NCI-H526 treated with DMSO at 0.1 percent for 48 hours (cell line): ENCODE results near the gene IZUMO2.
"Not testable (repeated sequence)": the region's sequence is repeated elsewhere in the genome, so short reads cannot be mapped to it uniquely, and the experiment has no call there.

Source experiments
- DNase-seq: peaks from one replicate; lab custom pipeline; 2025; lab: John Stamatoyannopoulos, UW

Gene IZUMO2

GRCh38 chr19:50184196-50184595 lies 21.1 kb upstream of the IZUMO2 start:
- no peak for DNase-seq

GRCh38 chr19:50181121-50181520 lies 18.0 kb upstream of the IZUMO2 start:
- no peak for DNase-seq

DNA sequence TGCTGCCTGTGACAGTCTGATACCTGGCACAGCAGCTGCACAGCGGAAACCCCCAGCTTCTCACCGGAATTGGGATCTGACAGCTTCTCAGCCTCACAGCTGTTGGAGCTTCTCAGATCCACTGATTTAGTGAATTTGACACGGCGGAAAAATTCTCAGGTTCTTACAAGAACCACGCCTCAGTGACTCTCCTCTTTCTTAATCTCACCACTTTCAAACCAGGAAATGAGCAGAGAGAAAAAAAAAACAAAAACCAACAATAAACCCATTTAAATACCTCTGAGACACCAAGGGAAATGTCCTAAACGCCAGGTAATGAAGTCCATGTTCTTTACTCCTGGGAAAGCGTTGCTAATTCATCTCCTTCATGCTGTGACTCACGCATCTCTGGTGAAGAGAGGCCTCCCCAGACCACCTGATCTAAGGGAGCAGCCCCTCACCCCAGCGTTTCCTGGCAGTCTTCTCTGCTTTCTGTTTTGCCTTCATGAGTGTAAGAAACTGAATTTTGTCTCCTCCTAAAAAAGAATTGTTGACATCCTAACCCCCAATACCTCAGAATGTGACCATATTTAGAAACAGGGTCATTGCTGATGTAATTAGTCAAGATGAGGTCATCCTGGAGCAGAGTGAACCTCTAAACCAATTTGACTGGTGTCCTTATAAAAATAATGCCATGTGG lies 15.9 kb upstream of the IZUMO2 start:
- no peak for DNase-seq

DNA sequence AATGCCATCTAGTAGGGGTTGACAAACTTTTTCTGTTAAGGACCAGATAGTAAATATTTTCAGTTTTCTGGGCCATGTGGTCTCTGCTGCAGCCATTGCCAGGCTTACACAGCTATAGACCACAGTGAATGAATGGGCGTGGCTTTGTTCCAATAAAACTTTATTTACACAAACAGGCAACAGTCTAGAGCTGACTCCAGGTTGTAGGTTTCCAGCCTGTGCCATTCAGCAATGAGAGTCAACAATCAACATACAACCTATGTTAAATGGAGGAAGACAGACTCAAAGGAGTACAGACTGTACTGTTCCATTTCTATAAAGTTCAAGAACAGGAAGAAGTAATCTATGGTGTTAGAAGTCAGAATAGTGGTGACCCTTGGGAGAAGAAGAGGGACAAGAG lies 15.2 kb upstream of the IZUMO2 start:
- no peak for DNase-seq

DNA sequence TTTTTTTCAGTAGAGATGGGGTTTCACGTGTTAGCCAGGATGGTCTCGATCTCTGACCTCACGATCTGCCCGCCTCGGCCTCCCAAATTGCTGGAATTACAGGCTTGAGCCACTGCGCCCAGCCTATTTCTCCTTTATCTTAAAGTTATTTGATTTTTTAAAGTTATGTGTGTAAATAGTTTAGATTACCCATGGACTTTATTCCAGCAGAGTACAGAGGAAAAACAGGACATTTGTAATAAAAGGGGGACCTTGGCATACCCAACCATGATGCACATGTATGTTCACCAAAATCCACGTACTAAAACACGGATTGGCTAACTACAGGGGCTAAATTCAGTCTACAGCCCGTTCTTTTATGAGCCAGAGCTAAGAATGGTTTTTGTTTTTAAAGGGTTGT lies 13.7 kb upstream of the IZUMO2 start:
- DNase-seq, result no peak

- DNase-seq, result no peak
These were observed 12.8 kb upstream of the IZUMO2 start for GRCh38 chr19:50175924-50176323.

DNA sequence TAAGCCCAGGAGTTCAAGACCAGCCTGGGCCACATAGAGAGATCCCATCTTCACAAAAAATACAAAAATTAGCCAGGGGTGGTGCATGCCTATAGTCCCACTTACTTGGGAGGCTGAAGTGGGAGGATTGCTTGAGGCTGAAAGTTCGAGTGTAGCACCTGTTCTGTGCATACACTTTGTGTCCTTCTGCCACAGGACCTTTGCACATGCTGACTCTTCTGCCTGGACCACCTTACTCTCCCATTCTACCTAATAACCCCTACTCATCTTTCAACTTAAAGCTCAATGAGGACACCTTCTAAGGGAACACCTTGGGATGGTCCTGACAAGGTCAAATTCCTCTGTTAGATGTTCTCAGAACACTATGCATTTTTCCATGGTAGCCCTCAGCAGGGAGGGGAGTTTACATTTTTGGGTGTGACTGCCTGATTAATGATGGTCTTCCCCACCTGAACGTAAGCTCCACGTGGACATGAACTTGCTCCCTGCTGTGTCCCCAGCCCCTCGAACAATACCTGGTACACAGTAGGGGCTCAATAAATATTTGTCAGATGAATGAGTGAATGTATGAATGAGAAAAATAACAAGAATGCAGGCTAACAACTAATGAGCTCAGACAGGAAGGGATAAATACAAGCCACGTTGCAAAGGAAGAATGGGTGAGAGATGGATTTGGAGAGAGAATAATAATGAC lies 11.2 kb upstream of the IZUMO2 start:
- no peak for DNase-seq

- DNase-seq, result no peak
These were observed 10.0 kb upstream of the IZUMO2 start for GRCh38 chr19:50173127-50173526.

DNA sequence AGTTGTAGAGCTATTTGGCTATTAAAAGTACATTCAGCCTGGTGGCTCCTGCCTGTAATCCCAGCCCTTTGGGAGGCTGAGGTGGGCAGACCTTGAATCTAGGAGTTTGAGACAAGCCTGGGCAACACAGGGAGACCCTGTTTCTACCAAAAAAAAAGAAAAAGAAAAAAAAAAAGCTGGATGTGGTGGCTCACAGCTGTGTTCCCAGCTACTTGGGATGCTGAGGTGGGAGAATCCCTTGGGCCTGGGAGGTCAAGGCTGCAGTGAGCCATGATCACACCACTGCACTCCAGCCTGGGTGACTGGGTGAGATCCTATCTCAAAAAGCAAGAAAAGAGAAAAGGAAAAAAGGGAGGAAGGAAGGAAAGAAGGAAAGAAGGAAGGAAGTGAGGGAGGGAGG lies 9.6 kb upstream of the IZUMO2 start:
- no peak for DNase-seq

- DNase-seq, result no peak
These were observed 8.7 kb upstream of the IZUMO2 start for GRCh38 chr19:50171752-50172151.

DNA sequence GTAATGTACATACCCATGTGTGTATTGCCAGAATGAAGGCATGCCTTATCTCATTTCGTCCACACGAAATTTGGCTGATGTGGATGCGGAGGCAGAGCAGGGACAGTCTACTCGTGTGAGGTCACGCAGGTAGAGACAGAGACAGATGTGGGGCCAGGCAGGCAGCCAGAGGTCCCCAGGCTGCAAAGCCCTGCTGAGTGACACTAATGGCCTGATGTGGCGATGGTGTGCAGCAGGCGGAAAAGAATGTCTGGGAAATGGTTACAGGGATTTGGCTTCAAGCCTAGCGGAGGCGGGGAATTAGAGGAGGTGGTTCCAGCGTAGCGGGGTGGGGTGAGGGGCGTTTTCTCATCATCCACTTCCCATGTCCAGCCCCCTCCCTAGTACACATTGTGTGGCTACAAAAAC lies 4.2 kb upstream of the IZUMO2 start:
- no peak for DNase-seq

DNA sequence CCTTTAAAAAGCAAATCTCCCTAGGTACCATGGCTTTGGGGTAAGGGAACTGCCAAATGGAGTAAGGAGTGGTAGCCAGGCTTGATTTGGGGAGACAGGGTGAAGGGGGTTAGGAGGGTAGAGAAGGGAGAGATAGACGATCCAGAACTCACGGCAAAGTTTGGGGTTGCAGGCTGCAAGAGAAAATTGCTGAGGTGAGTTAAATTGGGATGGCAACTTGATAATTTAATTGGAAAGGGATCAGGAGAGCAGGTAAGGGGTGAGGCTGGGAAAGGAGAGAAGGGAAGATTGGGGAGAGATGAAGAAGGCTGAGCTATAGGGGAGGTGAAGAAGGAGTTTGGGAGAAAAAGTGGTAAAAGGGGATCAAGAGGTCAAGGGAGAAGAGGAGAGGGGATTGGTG lies 4.0 kb downstream of the IZUMO2 start:
- DNase-seq, result no peak

- no peak for DNase-seq
These were observed 4.5 kb downstream of the IZUMO2 start for GRCh38 chr19:50158577-50158976.

DNA sequence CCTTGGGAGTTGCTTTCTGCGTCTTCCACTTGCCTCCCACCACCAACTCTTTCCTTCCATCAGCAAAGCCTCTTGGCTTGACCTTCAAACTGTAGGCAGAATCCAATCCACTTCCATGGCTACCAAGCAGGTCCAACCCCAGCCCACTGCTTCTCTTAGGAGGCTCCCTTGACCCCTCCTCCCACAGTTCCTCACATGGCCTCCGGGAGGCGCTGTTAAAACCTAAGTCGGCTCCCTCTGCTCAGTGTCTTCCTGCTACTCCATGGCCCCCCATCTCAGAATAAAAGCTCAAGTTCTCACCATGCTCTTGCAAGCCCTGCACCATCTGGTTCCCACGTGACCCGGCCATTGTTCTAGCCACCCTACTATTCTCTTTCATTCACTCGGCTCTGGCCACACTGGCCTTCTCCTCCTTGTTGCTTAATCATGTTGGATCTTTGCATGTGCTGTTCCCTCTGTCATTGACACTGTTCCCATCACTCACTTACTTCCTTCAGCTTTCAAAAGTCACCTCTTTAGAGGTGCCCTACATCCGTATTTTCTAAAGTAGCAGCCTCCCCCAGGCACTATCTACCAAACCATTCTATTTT lies 7.5 kb downstream of the IZUMO2 start:
- no peak for DNase-seq

GRCh38 chr19:50154529-50154928 lies 8.6 kb downstream of the IZUMO2 start:
- DNase-seq, result no peak

GRCh38 chr19:50152578-50152977 lies 10.5 kb downstream of the IZUMO2 start:
- DNase-seq, result no peak

GRCh38 chr19:50148528-50148927 lies 14.6 kb downstream of the IZUMO2 start:
- no peak for DNase-seq

DNA sequence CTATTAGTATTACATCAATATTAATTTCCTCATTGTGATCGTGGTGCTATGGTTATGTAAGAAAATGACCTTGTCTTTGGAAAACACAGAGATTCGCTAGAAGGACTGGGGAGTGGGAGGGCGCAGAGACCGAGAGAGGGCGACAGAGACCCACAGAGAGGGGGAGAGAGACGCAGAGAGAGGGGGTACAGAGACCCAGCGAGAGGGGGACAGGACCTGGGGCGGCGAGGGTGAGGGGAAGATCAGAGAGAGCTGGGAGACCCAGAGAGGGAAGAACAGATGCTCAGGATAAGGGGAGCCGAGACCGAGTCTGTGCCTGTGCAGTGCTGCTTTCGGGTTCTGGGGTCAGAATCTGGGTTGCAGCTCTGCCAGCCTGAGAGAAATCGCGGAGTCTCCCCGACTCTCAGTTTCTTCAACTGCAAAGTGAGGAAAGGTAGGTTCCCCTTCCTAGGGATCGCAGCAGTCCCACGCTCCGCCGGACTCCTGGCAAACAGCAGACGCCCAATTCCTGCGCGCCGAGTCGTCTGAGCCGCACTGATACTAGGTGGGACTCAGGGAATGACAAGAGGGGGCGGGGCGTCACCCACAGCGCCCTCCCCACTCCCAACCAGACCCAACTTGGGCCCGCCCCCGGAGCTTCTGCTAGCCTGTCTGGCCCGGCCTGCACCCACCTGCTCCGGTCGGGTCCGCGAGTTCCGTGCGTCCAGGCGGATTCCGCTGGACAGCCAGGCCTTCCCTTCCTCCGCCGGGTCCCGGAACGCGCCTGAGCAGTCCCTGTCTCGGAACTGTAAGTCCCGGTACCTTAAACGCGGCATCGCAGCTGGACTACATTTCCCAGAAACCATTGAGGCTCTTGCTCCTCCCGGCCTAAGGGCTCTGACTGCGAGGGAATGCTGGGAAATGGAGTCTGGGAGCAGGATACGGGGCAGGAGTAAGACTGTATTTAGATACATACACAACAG lies 15.3 kb downstream of the IZUMO2 start:
- peak; percentile 88 for DNase-seq

DNA sequence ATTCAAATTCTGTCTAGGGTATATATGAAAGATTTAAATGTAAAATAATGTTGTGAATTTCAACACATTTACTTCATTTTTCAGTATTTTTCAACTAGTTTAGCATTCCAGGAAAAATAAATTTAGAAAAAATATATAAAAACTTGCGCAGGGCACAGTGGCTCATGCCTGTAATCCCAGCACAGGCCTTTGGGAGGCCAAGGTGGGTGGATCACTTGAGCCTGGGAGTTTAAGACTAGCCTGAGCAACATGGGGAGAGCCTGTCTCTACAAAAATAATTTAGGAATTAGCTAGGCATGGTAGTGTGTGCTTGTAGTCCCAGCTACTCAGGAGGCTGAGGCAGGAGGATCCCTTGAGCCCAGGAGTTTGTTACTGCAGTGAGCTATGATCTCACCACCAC lies 21.2 kb downstream of the IZUMO2 start:
- DNase-seq, result not testable (repeated sequence)

GRCh38 chr19:50140118-50140845 lies 22.8 kb downstream of the IZUMO2 start:
- not testable (repeated sequence) for DNase-seq

DNA sequence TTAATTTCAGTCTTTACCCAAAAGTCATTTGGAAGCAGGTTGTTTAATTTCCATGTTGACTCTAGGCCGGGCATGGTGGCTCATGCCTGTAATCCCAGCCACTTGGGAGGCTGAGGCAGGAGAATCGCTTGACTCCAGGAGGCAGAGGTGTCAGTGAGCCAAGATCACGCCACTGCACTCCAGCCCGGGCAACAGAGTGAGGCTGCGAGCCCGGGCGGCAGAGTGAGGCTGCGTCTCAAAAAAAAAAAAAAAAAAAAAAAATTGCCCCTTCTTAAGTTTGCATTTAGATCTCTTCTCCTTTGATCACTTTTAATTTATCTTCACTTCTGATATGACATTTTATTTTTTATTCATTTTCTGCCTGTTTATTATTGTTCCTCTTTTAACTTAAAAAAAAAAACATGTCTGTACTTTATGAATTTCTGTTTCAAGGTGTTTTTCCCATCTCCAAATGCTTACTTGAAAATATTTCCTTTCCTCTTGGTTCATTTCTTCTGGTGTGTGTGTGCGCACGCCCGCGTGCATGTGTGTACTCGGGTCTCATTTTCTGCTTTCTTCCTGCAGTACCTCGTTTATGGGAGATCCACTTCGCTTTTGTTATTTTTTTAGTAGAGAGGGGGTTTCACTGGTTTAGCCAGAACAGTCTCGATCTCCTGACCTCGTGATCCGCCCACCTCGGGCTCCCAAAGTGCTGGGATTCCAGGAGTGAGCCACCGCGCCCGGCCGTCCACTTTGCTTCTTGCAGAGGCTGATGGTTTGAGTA lies 26.3 kb downstream of the IZUMO2 start:
- DNase-seq, result not testable (repeated sequence)
